GM12892 (cell line): ENCODE results near the gene MALAT1.

Source experiments
- POLR2A ChIP-seq: IDR thresholded peaks from 2 replicates; pipeline ENCODE4 v1.6.1; 2011; ENCODE audit warnings: low read depth, low read length, control low read depth
- POLR2AphosphoS5 ChIP-seq: IDR thresholded peaks from 2 replicates; pipeline ENCODE4 v1.6.1; 2011; ENCODE audit warnings: low read depth, low read length, control low read depth

GRCh38 chr11:65454311-65454695 lies 44.5 kb upstream of the MALAT1 start:
- no peak for TF ChIP-seq POLR2AphosphoS5
- TF ChIP-seq POLR2A = no peak
